Lower lobe of right lung (tissue), 2 donors: ENCODE data around the gene USP24. TPM values are rescaled to one million over a fixed set of nuclear protein-coding genes. Genes with fewer than 3 reads are reported as not detected.

Experiments
- ATAC-seq, 2 donors: fragments of 200-7000 bp; cut with Tn5 transposase; one replicate each; pipeline ENCODE4 v1.9.1; 2020 to 2022; ENCODE audit warnings: mild to moderate bottlenecking in 2 of 2, moderate library complexity in 2 of 2
- DNase-seq: peaks from one replicate; pipeline ENCODE4 v3.0.0-alpha.2; 2020
- H3K27ac ChIP-seq: fragments of 200-600 bp; one replicate; pipeline ENCODE4 v1.8.0; 2022
- H3K27me3 ChIP-seq: fragments of 200-600 bp; one replicate; pipeline ENCODE4 v1.8.0; 2022; ENCODE audit warnings: low read depth
- H3K36me3 ChIP-seq: fragments of 200-600 bp; one replicate; pipeline ENCODE4 v1.8.0; 2022; ENCODE audit warnings: mild to moderate bottlenecking
- H3K4me1 ChIP-seq: fragments of 200-600 bp; one replicate; pipeline ENCODE4 v1.8.0; 2022
- H3K4me3 ChIP-seq: fragments of 200-600 bp; one replicate; pipeline ENCODE4 v1.8.0; 2022; ENCODE audit warnings: mild to moderate bottlenecking
- H3K9me3 ChIP-seq: fragments of 200-600 bp; one replicate; pipeline ENCODE4 v1.8.0; 2022
- CTCF ChIP-seq: fragments of 200-600 bp; IDR thresholded peaks from one replicate; pipeline ENCODE4 v1.8.0; 2022; ENCODE audit warnings: antibody characterized with exemption, mild to moderate bottlenecking
- intact Hi-C: fragments of 100-400 bp; cut with DNase I; formaldehyde crosslinking; loops from one replicate; pipeline ENCODE4 v1.11.0; 2022
- total RNA-seq: library from RNA; stranded (reverse); fragmentation: NEBNext Ultra II Directional; extraction: Animal tissue kit (Norgen Biotek cat#: 25700); gene quantifications from one replicate; pipeline ENCODE4 v1.2.1, GENCODE V29; 2021
- donor health status: DM: no; HTN: yes; CAD: no; lungs with severe emphysema.

USP24 gene
- total RNA-seq, 1 donor from 2014 or later: 37.6 TPM

GRCh38 chr1:55169126-55169525 lies 46.0 kb downstream of the USP24 start:
- Histone ChIP-seq H3K4me1 (no peaks in the 10 kb centered on the region), H3K36me3 (peaks cover 68% of the 10 kb centered on the region), H3K27me3 (no peaks in the 10 kb centered on the region), H3K9me3 (no peaks in the 10 kb centered on the region), H3K27ac (no peak overlapping the region), H3K4me3 (no peak overlapping the region)
- intact Hi-C loops: no loop called here
- no peak for TF ChIP-seq CTCF
- DNase-seq: no peak
- ATAC-seq: no peak

GRCh38 chr1:55168353-55168752 lies 46.8 kb downstream of the USP24 start:
- ATAC-seq (no peak), DNase-seq (no peak)
- intact Hi-C loops: no loop called here
- no peaks in the 10 kb centered on the region for H3K9me3 ChIP-seq
- TF ChIP-seq CTCF: no peak
- H3K27me3 ChIP-seq: no peaks in the 10 kb centered on the region
- H3K36me3 ChIP-seq: peaks cover 68% of the 10 kb centered on the region
- H3K4me1 ChIP-seq: no peaks in the 10 kb centered on the region
- no peak overlapping the region for H3K4me3 ChIP-seq
- H3K27ac ChIP-seq: no peak overlapping the region

GRCh38 chr1:55167224-55167871 lies 47.8 kb downstream of the USP24 start:
- TF ChIP-seq CTCF: no peak
- Histone ChIP-seq H3K4me3 (no peak overlapping the region), H3K36me3 (peaks cover 70% of the 10 kb centered on the region), H3K27ac (no peak overlapping the region), H3K4me1 (no peaks in the 10 kb centered on the region), H3K9me3 (no peaks in the 10 kb centered on the region), H3K27me3 (no peaks in the 10 kb centered on the region)
- DNase-seq (no peak), ATAC-seq (no peak)
- intact Hi-C loops: no loop called here

- no peak for TF ChIP-seq CTCF
- H3K27me3 ChIP-seq: no peaks in the 10 kb centered on the region
- DNase-seq: no peak
Measured at GRCh38 chr1:55164906-55165305, 50.3 kb downstream of the USP24 start.

GRCh38 chr1:55159571-55159970 lies 55.6 kb downstream of the USP24 start:
- Histone ChIP-seq H3K4me1 (no peaks in the 10 kb centered on the region), H3K27ac (no peak overlapping the region), H3K27me3 (no peaks in the 10 kb centered on the region), H3K4me3 (no peak overlapping the region), H3K36me3 (peaks cover 76% of the 10 kb centered on the region), H3K9me3 (no peaks in the 10 kb centered on the region)
- intact Hi-C loops: no loop called here
- no peak for DNase-seq
- ATAC-seq: no peak
- no peak for TF ChIP-seq CTCF

More at GRCh38 chr1:55164906-55165305, 50.3 kb downstream of the USP24 start:
- no peak overlapping the region for H3K27ac ChIP-seq
- ATAC-seq: no peak
- intact Hi-C loops: no loop called here
- H3K36me3 ChIP-seq: peaks cover 74% of the 10 kb centered on the region
- H3K9me3 ChIP-seq: no peaks in the 10 kb centered on the region
- no peak overlapping the region for H3K4me3 ChIP-seq
- no peaks in the 10 kb centered on the region for H3K4me1 ChIP-seq
